GM19035 (cell line): ENCODE results near the gene LRRC63.
"Not testable (repeated sequence)": the region's sequence is repeated elsewhere in the genome, so short reads cannot be mapped to it uniquely, and the experiment has no call there.

Experiments
- ATAC-seq: cut with Tn5 transposase; IDR thresholded peaks from one replicate; pipeline ENCODE4 v1.9.1; 2021; ENCODE audit not compliant: unreplicated experiment

Gene LRRC63, protein sequence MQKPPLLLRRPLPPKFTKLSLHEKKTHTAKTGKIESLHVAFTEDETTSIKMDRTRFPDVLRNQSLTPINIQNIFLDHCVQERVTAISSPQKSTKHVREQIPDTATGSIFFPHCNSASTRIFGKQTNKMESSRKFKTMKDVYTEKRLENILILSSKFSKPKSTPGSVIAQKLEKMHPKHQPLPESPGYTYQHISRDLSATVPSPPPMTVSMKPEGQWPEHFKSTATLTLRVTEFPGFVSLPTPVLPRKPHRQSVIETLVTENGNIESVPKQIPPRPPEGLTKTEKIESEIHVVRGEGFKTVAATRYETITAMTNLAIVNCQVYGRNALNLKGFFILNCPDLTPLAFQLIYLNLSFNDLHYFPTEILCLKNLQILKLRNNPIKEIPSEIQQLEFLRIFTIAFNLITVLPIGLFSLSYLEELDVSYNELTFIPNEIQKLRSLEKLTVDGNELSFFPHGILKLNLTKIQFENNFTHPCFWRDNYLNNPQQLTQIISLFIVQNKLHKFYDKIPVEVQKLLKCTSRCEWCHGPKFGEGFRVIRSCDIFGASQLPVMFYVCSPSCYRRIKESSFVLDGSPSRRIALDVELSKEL

DNA sequence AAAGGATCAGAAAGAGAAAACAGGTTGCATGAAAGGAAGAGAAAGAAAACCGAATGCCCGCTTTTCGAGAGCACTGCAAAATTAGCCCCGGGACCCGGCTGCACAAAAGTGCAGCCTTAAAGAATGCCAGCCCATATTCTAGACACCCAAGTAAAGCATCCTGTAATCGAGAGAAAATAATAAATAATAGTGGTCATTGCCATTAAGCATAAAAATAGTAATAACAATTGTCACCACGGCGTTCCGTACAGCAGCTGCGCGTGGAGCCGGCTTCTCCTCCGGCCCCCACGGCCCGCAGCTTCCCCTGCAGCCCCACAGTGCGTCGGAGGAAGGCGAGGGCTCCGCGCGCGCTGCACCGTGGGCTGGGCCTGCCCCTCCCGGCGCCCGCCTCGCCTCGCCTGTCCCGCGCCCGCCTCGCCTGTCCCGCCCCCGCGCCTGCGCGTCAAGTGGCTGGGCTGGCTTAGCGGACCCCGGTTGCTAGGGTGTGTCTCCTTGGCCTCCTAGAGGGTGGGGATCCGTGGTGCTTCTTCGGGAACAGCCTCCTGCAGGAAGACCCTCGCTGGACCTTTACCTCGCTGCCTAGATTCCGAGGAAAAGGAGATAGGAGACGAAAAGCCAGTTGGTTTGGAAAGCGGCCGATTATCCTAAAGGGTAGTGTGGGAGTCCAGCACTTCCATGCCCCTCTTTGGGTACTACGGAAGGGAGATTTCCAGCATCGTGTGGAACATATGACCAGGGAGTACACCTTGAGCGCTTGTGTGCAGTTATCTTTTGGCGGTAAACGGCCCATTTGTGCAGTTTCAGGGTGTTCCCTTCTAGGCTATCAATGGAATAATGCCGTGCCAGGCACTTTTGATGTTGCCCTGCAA lies at the start of gene LRRC63:
Gene LRRC63, plus strand, starts transcription at position 446 of the 869 bp plus-strand sequence. CDS start 1,107 bp downstream, outside the sequence.
- ATAC-seq: peak; percentile 97

DNA sequence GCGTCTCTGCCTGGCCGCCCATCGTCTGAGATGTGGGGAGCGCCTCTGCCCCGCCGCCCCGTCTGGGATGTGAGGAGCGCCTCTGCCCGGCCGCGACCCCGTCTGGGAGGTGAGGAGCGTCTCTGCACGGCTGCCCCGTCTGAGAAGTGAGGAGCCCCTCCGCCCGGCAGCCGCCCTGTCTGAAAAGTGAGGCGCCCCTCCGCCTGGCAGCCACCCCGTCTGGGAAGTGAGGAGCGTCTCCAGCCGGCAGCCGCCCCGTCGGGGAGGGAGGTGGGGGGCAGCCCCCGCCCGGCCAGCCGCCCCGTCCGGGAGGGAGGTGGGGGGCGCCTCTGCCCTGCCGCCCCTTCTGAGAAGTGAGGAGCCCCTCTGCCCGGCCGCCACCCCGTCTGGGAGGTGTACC lies 49.0 kb upstream of the LRRC63 start:
- ATAC-seq: not testable (repeated sequence)

DNA sequence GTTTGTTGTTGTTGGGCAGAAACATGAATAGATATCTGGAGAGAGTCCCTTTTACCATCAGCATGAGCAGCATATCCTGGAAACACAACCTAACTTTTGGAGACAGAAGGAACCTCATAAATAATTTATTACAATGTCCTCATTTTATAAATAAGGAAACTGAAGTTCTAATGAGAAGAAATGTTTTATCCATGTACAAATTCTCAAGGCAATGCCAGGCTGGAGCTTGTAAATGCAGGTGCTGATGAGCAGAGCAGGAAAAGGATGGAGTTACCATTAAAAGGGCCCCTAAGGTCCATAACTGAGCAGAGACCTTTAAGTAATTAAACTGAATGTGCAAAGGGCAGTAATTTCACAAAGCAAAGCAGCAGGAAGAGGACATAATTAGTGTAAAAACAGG lies 47.1 kb upstream of the LRRC63 start:
- no peak for ATAC-seq

DNA sequence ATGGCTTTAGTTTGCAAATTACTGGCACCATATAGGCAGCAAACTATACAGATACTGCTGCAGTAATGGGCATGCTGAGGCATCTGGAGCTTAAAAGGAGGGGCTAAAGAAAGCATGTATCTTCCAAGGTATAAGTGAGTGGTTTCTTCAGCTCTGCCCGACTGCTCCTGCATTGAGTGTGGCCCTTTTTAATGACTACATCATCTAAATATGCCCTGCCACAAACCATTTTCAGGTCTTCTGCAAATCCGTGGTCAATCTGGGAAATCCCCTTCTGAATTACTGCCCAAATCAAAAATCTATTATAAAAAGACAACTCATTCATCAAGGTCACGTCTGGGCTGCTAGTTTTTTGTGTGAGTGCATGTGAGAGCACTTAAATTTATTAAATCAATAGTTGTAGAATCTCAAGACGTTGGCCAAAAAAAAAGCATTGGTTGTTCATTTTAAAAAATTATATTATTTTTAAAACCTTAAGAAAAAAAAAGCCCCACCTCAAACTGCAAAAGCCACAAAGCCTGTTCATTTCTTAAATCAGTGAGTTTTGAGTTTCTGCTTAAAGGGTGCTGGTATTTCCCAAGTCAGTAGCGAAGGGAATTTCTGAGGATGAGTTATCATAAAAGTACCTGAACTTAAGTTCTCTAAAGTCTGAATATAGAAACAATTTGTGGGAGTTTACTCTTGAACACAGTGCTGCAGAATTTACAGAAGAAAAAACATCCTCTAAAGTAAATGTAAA lies 46.1 kb upstream of the LRRC63 start:
- no peak for ATAC-seq

DNA sequence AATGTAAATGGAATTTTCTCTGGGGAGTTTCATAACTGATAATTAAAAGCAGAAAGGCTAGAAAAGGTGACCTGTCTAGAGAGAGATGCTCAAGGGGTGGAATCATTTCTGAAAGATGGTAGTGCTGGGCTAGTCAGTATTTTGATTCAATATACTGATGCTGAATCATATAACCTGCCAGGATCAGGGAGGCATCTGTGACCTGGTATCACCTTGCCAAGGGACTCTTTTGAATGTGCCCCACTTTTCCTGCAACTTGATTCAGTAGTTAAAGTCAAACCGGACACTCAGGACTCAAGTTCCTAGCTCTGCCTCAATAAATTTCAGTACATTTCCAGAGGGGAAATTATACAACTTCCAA lies 45.5 kb upstream of the LRRC63 start:
- no peak for ATAC-seq

DNA sequence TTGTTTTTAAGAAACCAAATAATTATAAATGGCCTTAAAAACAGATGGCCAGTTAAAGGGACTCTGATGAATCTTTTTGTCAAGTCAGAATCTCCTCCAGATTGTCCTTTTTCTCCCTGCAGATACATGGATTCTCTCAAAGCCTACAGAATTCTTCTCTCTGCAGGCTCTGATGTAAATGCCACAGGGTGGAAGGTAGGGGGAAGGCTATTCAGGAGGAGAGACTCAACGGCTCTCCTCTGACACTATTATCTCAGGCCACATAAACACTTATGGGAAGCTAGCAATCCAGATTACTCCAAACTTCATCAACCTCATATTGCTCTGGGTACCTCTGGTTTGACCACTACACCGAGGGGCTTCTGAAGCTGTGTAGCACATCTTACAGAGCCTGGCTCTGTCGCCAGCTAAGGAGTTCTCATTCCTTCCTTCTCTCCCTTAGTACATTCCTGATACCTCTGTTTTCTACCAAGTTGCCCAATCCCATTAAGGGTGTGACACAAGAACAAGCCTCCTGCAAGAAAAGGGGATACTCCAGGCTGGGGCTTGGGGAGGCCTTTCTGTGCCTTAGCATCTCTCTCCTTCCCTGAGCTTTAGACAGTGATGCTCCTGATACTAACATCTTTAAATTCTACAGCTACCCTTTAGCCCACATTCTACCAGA lies 44.6 kb upstream of the LRRC63 start:
- no peak for ATAC-seq

DNA sequence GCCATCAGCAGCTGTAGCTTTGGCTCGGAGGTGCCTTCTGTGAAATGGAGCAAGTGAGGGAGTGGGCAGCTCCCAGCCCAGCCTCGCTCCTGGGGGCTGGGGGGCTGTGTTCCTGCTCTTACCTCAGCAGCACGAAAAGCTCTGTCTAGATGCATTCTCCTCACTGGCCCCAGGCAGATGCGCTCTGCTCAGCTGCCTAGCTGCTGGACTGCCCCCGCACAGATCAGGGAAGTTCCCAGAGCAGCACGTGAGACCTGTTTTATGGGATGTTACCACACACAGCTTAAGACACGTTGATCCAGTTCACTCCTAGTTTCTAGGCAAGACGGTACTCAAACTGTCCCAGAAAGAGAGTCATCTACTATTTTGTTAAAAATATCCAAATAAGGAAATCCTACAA lies 43.4 kb upstream of the LRRC63 start:
- no peak for ATAC-seq

DNA sequence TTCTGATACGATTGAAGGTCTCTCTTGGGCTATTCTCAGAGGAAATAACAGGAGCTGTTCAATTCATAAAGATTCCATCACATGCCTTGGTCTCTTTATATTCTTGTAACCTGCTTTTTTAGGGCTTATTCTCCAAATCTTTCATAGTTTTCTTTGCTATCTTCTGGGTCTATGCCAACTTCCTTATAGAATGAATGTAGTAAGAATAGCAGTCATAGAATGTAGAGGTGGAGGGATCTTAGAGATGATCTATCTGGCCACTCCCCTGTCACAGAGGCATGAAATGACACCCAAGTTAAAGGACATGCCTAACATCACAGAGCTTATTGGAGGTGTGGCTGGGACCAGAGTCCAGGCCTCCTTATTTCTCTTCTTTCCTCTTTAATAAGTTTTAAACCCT lies 42.9 kb upstream of the LRRC63 start:
- ATAC-seq: no peak

DNA sequence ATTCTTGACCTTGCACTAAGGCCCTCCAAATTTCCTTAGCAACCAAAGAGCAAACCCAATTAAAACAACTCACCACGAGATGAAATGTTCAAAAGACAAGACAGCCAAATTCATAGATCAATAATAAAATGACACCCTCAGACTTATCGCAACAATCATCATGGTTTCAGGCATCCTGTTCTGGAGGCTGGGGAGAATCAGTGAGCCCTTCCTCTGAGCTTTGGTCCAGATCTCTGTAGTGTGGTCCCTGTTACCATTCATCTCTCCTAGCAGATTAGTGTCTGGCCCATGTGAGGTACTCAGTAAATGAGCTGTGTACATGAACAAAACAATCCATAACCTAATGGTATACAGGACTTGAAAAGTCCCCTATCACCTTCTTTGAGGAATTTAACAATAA lies 42.0 kb upstream of the LRRC63 start:
- no peak for ATAC-seq

DNA sequence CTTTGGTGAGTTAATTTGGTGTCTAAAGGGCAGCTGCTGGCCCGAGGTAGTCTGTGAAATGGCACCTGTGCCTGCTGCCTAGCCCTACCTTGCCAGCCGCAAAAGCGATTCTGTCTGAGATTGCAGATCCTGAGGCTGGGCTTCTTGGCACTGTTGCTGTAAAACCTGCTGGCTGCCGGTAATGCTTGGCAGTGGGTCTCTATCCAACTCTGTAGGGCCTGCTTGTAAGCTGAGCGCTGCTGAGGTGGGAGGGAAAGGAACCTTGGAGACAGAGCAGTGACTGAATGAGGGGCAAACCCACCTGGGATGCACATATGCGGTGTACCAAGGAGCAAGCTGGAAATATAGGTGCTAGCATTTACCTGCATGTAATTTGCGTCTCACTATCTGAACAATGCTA lies 41.5 kb upstream of the LRRC63 start:
- ATAC-seq: no peak

DNA sequence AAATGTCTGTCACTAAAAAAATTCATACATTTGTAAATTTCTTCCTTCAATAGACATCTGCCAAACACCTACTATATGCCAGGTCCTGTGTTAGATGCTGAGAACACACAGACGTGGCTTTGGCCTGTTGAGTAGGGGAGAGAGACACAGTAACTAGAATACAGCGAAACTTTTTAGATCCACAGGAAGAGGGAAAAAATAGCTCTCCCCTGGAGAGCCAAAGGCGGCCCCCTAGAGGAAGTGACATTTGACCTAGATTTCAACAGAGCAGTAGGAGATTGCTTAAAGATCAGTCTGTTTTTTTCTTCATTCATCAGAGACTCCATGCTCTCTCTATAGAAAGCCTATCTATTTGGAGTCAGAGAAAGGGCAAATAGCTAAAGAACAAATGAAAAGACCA lies 41.0 kb upstream of the LRRC63 start:
- ATAC-seq: no peak

DNA sequence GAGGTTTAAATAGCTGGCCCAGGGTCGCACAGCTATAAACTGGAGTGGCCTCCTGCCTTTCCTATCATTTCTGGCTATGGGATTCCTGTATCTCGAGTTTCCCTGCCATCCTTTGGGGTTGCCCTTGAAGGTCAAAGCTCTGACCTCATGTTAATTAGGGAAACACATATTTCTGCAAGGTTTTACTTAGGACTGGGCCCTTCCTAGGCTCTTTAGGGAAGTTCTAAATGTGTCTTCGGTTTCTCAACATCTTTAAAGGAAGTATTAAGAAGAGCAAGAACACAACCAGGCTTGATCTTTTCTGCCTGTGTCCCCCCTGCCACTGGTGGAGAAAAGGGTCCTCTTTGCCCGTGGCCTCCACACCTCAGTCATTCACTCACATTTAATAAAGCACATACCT lies 40.5 kb upstream of the LRRC63 start:
- no peak for ATAC-seq

DNA sequence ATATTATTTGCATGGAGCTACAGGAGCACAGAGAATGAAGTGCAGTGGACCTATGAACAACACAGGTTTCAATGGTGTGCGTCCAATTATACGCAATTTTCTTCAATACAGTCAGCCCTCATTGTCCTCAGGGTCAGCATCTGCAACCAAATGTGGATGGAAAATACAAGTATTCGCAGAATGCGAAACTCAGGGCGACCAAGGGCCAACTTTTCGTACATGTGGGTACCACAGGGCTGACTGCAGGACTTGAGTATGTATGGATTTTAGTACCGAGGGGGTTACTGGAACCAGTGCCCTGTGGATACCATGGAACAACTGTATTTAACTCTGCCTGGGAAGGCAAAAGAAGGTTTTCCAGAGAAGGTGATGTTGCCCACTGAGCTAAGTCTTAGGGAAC lies 40.0 kb upstream of the LRRC63 start:
- ATAC-seq: no peak

DNA sequence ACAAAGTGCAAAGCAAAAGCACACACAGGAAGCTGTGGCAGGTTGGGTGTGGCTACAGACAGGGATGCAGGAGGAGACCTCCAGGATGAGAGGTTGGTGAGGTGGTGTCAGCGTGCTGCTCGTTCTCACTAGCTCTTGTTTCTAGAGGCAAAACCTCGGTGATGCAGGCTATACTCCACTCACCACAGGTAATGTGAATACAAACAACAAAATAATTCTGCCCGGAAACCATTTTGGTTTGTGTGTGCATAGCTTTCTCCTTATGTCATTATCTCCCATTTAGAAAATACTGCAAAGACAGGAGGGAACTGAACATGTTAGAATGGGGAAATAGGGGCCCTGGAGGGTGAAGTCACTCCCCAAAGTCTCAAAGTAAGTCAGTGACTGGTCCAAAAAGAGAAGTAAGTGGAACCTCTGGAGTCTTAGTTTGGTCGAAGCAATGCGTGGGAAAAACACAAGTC lies 39.2 kb upstream of the LRRC63 start:
- no peak for ATAC-seq

DNA sequence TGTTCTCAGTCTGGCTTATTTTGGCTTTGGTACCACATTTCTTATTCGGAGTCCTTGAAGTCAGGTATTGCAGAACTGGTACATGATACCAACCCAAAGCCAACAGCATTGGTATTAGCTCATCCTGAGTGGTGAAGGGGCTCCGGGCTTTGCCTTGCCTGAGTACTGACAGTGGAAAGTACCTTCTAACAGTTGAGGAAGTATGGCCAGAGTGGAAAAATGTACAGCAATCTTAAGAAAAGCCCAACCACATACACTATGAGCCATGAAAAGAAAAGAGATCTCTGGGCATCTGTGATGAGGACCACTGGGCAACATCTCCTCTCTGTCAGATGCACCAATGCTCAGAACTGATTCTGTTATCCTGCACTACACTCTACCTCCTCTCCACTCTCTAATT lies 38.1 kb upstream of the LRRC63 start:
- ATAC-seq: peak; percentile 30

DNA sequence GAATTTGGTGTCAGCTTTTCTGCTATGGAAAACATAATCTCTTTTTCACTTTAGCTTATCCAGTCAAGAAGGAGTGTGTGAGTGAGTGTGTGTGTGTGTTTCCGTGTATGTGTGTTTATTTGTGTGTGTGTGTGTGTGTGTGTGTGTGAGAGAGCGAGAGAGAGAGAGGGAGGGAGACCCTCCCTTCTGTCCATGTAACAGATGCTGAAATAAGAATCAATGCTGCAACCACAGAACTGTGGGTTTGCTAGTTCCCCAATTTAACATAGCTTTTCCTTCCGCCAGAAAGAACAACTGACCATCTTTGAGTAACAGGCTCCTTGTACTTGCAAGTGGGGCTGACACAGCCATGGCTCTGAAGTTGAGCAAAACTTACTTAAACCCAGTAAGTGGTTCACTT lies 35.0 kb upstream of the LRRC63 start:
- peak; percentile 39 for ATAC-seq

DNA sequence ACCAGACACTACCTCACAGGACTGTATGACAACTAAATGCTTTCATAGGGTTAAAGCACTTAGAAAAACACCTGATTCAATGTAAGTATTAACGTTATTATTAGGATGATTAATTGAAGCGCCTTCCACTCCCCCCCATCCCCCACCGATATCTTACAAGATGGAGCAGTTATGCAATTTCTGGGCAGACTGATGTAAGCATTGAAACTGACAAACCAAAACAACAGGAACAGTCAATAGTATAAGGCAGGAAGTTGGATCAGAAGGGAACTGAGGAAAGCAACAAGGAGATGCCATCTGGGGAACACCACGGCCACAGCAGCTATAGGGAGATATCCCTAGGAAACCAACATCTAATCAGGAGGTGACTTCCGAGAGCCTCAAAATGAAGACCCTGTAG lies 33.6 kb upstream of the LRRC63 start:
- ATAC-seq: no peak

DNA sequence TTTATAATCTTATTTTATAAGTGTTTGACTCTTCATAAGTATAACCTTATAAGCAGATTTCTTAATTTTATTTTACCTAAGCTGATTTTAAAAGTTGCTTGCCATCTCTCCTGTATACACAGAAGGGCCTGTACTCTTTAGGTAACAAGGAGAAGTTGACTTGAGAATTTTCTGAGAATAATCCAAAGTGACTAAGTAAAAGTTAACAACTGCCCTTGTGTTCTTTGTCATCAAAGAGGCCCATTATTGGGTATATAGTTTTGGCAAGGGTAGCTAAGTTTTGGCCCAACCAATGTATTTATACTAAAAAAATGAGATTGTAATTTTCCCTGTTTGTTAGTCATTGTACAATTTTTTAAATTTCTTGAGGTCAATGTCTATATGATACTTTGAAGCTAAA lies 32.9 kb upstream of the LRRC63 start:
- no peak for ATAC-seq

DNA sequence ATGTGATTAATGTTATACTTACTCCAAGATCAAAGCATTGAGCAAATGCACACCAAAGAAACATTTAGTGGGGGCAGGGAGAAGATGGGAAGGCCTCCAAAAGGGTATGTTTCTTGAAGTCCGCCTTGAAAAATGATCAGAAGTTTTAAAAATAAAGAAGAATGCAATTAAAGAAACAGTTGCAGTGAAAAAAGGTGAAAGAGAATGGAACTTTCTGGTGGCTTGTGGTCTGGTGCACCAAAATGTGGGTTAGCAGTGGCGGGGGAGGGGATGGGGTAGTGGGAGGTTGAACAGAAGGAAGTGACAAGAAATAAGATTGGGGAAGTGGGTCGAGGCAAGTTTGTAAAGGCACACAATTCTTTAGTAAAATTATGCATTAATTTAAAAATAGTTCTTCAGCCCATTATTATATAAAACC lies 32.2 kb upstream of the LRRC63 start:
- ATAC-seq: no peak

DNA sequence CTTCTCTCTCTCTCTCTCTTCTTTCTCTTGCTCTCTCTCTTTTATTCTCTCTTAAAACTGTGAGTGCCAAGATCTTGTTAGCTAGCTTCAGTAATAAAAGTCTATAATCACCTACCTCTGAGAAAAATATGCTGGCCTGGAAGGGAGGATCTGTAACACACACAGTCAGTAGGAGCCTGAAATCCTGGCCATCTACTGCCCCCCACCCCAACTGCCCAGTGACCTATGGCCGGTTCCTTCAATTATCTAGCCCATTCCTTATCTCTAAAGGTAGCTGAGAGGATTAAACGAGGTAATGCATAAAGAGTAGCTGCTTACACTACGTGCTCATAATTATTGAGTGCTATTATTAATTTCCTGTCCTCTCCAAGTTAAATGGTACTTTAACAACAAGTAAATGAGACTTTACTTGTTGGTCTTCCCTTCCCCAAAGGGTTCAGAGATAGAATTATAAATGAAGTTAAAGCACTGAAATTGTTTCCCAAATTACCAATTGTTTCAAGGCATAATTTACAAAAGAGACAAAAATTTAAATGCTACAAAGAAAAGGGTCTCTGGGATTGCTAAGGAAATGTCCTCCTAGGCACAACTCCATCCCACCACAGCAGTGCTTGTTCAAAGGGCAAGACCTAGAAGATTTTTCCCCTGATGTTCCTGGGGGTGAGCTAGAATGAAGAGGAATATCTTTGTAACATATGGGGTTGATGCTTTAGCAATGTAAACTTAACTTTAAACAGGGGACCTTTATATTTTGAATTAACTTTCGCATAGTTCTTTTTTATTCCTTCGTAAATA lies 31.6 kb upstream of the LRRC63 start:
- ATAC-seq: no peak
